Activated effector memory CD4-positive, alpha-beta T cell treated with Interleukin-2 at 50 U/mL for 16 hours (primary cell): ENCODE measurements around the gene ZNF319.

Experiments
- DNase-seq: peaks from one replicate; pipeline ENCODE4 v3.0.0-alpha.2; 2020

The ZNF319 gene

DNA sequence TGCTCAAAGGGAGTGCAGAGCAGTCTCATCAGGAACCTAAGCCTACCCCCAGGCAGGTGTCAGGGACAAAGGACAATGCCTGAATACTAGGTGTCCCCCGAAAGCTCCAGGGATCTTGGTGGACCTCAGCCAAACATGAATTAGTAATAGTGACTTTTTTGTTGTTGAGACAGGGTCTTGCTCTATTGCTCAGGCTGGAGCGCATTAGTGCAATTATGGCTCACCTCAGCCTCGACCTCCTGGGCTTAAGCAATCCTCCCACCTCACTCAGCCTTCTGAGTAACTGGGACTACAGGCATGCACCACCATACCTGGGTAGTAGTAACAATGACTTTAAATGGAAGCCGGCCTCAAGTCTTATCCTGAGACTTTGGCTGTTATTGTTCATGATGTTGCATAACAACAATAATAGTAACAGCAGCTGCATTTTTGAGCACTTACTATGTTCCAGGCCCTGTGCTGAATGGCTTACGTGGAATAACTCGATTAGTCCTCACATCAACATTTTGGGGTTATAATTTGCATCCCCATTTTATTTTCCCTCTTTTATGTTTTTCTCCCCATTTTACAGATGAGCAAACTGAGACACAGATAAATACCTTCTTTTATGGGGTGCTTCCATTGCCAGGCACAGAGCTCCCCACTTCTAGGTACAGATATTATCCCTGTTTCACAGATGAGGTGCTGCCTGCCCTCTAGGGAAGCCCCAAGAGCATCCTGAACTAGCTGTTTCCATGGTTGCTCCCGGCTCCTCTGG, 49.1 kb downstream of the ZNF319 start:
- no peak for DNase-seq

DNA sequence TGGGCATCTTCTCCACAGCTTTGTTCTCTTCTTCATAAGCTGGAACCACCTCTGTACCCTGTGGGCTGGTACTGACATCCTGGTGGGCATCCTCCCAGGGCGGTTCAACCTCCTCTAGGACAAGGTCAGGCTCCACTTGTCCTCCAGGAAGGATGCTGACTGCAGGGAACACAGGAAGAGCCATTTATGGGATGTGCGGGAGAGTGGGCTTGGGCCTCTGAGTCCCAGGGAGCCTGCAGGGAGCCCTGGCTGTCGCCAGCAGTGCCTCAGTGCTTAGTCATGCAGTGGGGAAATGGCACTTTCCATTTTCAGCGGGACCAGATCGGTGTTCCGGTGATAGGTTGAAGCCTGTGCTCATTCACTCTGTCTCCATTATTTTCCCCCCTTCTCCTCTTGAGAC, 50.1 kb downstream of the ZNF319 start:
- DNase-seq = no peak

DNA sequence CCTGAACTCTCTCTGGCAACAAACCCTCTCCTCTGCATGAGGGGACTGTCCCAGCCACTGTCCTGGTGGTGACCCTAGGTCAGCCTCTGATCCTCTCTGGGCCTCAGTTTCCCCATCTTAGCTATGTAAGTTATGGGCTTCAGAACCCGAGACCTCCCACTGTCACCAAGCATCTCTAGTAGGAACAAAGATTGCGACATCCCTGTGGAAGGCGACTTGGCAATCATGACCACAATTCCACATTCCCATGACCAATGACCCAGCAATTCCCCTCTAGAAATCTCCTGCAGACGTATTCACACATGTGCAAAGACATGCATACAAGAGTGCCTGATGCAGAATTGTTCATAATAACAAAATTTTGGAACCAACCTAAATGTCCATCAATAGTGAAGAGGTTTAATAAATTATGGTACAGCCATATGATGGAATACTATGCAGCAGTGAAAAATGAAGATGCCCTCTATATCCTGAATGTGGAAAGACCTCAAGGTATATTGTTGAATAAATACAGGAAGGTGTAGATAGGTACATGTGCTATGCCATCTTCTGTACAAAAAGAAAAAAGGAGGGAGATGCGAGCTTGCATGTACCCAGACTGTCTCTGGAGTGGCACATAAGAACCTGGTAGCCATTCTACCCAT, 50.8 kb downstream of the ZNF319 start:
- no peak for DNase-seq

DNA sequence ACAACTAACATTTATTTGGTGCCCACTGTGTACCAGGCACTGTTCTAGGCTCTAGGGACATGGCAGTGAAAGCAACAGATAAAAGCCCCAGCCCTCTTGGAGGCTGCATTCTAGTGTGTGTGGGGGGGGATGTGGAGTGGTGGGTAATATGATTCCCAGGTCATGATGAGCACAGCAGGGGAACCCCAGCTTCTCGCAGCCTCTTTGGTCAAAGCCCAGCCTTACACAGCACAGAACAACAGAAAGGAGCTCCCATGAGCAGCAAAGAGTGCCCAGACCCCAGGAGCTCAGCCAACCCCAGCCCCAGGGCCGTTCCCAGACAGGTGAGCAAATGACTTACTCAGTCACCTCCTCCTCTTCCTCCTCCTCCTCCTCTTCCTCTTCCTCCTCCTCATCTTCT, 51.5 kb downstream of the ZNF319 start:
- no peak for DNase-seq

DNA sequence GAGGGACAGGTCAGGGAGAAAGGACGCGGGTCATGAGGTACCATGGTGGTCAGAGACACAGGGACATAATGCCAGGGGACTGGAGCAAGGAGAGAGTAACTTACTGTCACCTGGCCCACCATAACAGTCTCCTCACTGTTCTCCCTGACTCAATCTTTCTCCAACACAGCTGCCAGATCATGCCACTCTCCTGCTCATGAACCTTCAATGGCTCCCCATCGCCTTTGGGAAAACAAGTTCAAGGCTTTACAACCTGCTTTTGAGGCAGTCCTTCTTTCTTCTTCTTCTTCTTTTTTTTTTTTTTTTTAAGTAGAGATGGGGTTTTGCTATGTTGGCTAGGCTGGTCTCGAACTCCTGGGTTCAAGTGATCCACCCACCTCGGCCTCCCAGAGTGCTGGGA, 52.4 kb downstream of the ZNF319 start:
- DNase-seq = no peak

DNA sequence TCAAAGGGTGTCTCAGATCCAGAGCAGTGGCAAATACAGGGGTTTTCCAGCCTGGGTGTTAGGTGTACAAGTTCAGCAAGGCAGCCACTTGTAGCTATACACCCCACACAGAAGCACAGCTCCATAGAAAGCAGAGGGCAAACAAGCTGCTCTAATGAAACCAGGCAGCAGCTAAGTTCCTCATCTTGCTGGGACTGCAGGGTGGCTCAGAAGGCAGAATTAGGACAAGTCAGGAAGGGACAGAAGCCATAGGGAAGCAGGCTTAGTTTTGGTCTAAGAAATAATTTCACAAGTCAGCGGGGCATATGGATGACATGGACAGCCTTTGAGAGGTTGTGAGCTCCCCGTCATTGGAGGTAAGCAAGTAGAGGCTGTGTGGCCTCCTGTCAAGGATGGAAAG, 53.2 kb downstream of the ZNF319 start:
- DNase-seq = no peak

DNA sequence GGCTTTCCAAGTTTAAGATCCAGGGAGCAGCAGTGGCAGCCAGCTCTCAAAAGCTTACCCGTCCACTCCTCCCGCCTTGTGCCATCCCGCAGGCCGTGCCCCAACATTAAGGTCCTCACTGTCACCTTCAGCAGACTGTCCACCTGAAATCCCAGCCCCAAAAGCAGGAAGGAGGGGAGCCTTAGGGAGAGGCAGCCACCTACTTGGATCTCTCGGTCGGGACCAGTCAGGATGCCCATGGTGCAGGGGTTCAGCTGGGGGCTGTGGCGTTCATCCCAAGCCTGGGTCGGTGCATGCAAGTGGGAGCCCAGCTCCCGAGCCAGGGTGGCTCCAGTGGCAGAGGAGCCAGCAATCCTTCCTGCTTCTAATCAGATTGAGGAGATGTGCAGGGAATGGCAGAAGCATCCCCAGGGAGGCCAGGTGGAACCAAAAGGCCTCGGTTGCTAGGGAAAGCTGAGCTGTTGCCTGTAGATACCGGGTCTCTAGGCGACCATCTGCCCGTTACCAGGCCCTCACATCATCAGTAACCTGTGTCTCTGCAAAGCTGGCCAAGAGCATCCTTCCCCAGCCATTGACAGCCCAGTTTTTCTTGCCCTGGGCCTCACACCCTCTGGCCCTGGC, 54.2 kb downstream of the ZNF319 start:
- no peak for DNase-seq

DNA sequence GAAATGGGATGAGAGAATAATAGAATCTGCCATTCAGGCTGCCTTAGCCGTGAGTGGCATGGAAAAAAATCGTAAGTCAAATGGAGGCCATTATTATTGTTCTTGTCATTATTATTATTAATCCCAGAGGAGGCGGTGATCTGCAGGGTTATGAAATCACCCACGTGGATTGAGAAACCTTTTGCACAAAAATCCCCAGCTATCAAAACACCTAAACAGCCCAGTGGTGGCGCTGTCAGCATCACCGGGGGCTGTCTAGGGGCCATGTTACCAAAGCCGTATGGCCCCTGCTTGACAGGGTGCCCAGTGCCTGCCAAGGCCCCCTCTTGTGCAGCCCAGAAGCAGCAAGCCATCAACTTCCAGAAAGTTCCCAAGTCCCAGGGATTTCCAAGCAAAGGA, 54.7 kb downstream of the ZNF319 start:
- DNase-seq = no peak

DNA sequence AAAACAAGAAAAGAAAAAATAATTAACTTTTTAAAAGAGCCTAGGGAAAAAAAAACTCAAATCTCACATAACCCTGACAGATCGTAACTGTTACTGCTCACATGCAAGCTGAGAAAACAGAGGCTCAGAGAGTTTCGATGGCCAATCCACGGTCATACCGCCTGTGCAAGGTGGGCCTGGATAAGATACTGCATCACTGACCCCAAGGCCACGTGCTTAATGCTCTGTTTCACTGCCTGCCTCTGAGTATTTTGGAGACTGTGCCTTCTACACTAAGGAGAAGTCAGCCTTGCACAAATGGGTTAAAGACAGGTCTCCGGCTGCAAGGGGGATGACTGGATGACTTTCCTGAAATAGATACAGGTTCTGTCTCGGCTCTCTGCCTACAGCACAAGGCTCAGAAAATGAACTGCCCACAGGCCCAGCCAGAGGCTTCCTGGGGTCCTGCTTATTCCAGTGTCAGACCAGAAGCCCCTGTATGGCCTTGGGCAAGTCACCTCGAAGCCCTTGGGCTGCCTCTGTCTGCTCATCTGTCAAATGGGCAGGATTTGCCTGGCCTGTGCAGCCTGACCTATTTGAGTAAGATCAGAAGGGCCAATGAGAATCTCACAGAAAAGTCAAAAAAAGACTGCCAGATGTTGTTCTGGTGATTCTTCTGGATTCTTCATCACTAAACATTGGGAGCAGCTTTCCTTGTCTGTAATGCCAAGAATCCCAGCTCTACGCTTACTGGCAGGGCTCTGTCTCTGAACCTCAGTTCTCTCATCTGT, 55.3 kb downstream of the ZNF319 start:
- no peak for DNase-seq
